ENCODE results near the gene C19orf67. TPM values are rescaled to one million over a fixed set of nuclear protein-coding genes. Genes with fewer than 3 reads are reported as not detected.

Gene C19orf67
- total and polyA plus RNA-seq, 2 of the 4 experiments (the other 2 are of a cell fraction), result not detected

- 100% methylated on average over 2 of the region's 7 CpGs; no CpG with 5 or more reads in 1 of the 2 experiments for WGBS, 2 experiments (ENCODE audit: extremely low coverage in 2 of 2, insufficient read length in 1 of 2)
- Histone ChIP-seq H3K4ac (ENCODE audit: low read depth, low read length) (no peak overlapping the region), H4K8ac (ENCODE audit: low read depth in 2 of 2, low read length in 2 of 2) (no peak overlapping the region), H3K4me1 (ENCODE audit: control insufficient read depth, insufficient read depth, low read length) (no peaks in the 10 kb centered on the region), H3K36me3 (ENCODE audit: control insufficient read depth, insufficient read depth, low read length) (peaks cover 19% of the 10 kb centered on the region), H2AK5ac (ENCODE audit: low read depth, low read length) (no peak overlapping the region), H3K27ac (ENCODE audit: insufficient read depth, low read length) (no peak overlapping the region), H3K18ac (ENCODE audit: low read depth, low read length) (no peak overlapping the region), H3K9ac (ENCODE audit: low read depth, low read length) (no peak overlapping the region), H3K56ac (ENCODE audit: extremely low read depth, insufficient read depth, low read length) (no peak overlapping the region), H2AFZ (replicated peaks; ENCODE audit: low read length, poor library complexity) (no peak overlapping the region), H3K27me3 (ENCODE audit: control insufficient read depth, insufficient read depth, low read length) (no peaks in the 10 kb centered on the region), H3K23ac (ENCODE audit: low read depth, low read length) (no peak overlapping the region), H3K4me2 (ENCODE audit: low read depth, low read length) (no peak overlapping the region), H4K20me1 (ENCODE audit: insufficient read depth, low read length) (no peaks in the 10 kb centered on the region), H3K4me3 (ENCODE audit: insufficient read depth, low read depth, low read length) (no peak overlapping the region), H2BK15ac (ENCODE audit: low read depth, low read length) (no peak overlapping the region), H3K79me1 (ENCODE audit: low read depth in 1 of 2, low read length in 2 of 2) (no peaks in the 10 kb centered on the region; a peak in 1 of 4 replicates), H2BK120ac (ENCODE audit: low read depth, low read length) (no peak overlapping the region), H3K14ac (replicated peaks; ENCODE audit: low read depth, low read length) (no peak overlapping the region), H3K9me3 (ENCODE audit: control insufficient read depth, insufficient read depth, low read length) (peaks cover 8% of the 10 kb centered on the region), H2AK9ac (replicated peaks; ENCODE audit: low read depth, low read length, poor library complexity) (no peak overlapping the region), H4K5ac (ENCODE audit: low read depth, low read length) (no peak overlapping the region), H2BK5ac (ENCODE audit: low read depth, low read length, poor library complexity, severe bottlenecking) (no peak overlapping the region), H2BK20ac (ENCODE audit: low read depth, low read length) (no peak overlapping the region), H4K91ac (ENCODE audit: insufficient read depth, low read depth, low read length) (no peak overlapping the region), H3K9me1 (ENCODE audit: insufficient read depth, low read length) (peaks cover 3% of the 10 kb centered on the region; the same call in 1 of the 2 replicates)
- CTCF ChIA-PET, result interaction anchor here (0.7 to 1.1 kb wide), 2 partner anchors 35 to 42 kb away, joined by 3 to 4 read pairs; partner anchors contain the start of gene ASF1B
- in situ Hi-C loops (cut with MboI; ENCODE audit: low sequenced_read_pairs) (loop anchor here (25.0 kb wide), 1 partner anchor 333 kb away; the partner anchor contains the start of genes C19orf53 and MRI1), dilution Hi-C loops (cut with HindIII; ENCODE audit: low sequenced_read_pairs, unreplicated experiment) (no loop called here), intact Hi-C loops (cut with micrococcal nuclease) (no loop called here)
- TF ChIP-seq RFX5 (IDR thresholded peaks at IDR 0.05; ENCODE audit: low read depth, low read length) (no peak), CTCF (conservative IDR thresholded peaks at IDR 0.05; ENCODE audit: low read depth, low read length) (no peak), POLR2A (IDR thresholded peaks at IDR 0.05; ENCODE audit: low read depth, low read length) (no peak), CEBPB (IDR thresholded peaks at IDR 0.05; ENCODE audit: low read depth, low read length) (no peak), USF2 (IDR thresholded peaks at IDR 0.05; ENCODE audit: low read depth, low read length) (no peak), ELK1 (IDR thresholded peaks at IDR 0.05; ENCODE audit: borderline replicate concordance, low read depth, low read length) (no peak)
- BruUV-seq (replicated peaks), result no TSS peak
- no peak for DNase-seq
- POLR2A ChIA-PET (ENCODE audit: unreplicated experiment), result no interaction called here
- no peak for ATAC-seq (ENCODE audit: low read depth)
Measured at GRCh38 chr19:14094854-14095253, 9.3 kb upstream of the C19orf67 start.

Measured in IMR-90 (cell line).